ENCODE results near the gene GPR150. TPM values are rescaled to one million over a fixed set of nuclear protein-coding genes. Genes with fewer than 3 reads are reported as not detected.

GPR150 gene
- polyA plus RNA-seq, 2 donors: 0.05 TPM; not detected in 1

DNA sequence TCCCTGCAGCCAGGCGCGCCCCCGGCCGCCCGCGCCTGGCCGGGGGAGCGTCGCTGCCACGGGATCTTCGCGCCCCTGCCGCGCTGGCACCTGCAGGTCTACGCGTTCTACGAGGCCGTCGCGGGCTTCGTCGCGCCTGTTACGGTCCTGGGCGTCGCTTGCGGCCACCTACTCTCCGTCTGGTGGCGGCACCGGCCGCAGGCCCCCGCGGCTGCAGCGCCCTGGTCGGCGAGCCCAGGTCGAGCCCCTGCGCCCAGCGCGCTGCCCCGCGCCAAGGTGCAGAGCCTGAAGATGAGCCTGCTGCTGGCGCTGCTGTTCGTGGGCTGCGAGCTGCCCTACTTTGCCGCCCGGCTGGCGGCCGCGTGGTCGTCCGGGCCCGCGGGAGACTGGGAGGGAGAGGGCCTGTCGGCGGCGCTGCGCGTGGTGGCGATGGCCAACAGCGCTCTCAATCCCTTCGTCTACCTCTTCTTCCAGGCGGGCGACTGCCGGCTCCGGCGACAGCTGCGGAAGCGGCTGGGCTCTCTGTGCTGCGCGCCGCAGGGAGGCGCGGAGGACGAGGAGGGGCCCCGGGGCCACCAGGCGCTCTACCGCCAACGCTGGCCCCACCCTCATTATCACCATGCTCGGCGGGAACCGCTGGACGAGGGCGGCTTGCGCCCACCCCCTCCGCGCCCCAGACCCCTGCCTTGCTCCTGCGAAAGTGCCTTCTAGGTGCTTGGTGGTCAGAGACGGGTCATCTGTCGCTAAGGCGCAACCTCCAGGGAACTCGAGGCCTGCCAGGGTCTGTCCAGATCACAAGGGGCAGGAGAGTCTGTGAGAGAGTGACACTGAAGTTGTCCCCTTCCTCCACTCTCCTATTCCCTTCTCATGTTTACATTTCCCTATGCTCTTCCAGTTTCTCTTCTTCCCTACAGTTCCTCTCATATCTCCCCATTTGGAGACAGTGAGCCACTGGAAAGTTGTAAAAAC, 1.3 kb downstream of the GPR150 start:
- H3K27ac ChIP-seq (ENCODE audit: low read depth in 2 of 2, low read length in 1 of 2): no peak overlapping the region
- H3K4me1 ChIP-seq (ENCODE audit: control insufficient read depth in 2 of 2, insufficient read depth in 2 of 2, low read length in 1 of 2): peaks cover 5 to 6% of the 10 kb centered on the region in 2 donors
- 4% methylated on average over 57 to 92 of the region's 92 CpGs for WGBS, 2 donors
- no peaks in the 10 kb centered on the region for H3K36me3 ChIP-seq (ENCODE audit: control insufficient read depth in 2 of 2, insufficient read depth in 2 of 2, low read length in 1 of 2)
- no peaks in the 10 kb centered on the region for H3K27me3 ChIP-seq (ENCODE audit: control insufficient read depth in 1 of 2, insufficient read depth in 2 of 2, low read length in 2 of 2)
- peak overlapping the region; percentile 48 to 69 for H3K4me3 ChIP-seq (ENCODE audit: low read depth in 1 of 2, low read length in 2 of 2)
- no peaks in the 10 kb centered on the region for H3K9me3 ChIP-seq (ENCODE audit: control insufficient read depth in 2 of 2, insufficient read depth in 1 of 2, low read depth in 1 of 2, low read length in 1 of 2)

DNA sequence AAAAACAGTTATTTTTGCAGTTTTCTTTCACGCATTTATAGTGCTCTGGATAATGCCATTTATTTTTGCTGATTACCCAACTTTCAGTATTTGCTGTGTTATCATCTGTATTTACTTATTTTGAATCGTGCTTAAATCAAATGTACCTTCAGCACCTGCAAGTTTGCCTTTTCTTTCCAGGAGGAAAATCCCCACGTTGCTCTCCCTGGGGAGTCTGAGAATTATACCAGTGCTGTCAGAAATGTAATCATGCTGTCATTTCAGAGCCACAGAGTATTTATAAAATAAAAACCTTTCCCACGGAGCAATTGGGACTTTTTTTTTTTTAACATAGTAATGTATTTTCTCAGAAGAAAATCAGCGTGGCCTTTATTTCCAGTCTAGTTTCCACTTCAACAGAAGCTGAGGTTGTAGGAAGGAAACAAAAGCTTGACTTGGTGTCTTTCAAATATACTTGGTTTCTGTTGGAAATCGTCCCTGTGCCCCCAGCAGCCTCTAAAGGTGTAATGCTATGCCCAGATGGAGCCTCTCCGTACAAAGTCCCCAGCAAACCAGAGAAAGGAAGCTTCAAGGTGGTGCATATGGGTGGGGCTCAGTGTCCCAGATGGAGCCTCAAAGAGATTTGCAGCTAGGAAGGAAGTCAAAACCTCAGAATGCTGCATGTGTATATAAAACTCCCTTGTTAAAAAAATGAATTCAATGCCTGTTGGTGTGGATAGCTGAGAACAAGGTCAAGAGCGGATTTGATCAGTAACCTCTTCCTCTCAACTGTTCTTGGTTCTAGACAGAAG, 2.1 kb downstream of the GPR150 start:
- Histone ChIP-seq H3K4me3 (ENCODE audit: low read depth in 1 of 2, low read length in 2 of 2) (no peak overlapping the region), H3K27ac (ENCODE audit: low read depth in 2 of 2, low read length in 1 of 2) (no peak overlapping the region)
- WGBS, 2 donors: 53 to 68% methylated on average over 8 of the region's 8 CpGs

GRCh38 chr5:95623706-95624105, 3.8 kb downstream of the GPR150 start:
- H3K9me3 ChIP-seq (ENCODE audit: control insufficient read depth in 2 of 2, insufficient read depth in 1 of 2, low read depth in 1 of 2, low read length in 1 of 2): no peaks in the 10 kb centered on the region

More for the DNA sequence above, 2.1 kb downstream of the GPR150 start:
- no peaks in the 10 kb centered on the region for H3K27me3 ChIP-seq (ENCODE audit: control insufficient read depth in 1 of 2, insufficient read depth in 2 of 2, low read length in 2 of 2)
- no peaks in the 10 kb centered on the region for H3K36me3 ChIP-seq (ENCODE audit: control insufficient read depth in 2 of 2, insufficient read depth in 2 of 2, low read length in 1 of 2)
- no peaks in the 10 kb centered on the region for H3K9me3 ChIP-seq (ENCODE audit: control insufficient read depth in 2 of 2, insufficient read depth in 1 of 2, low read depth in 1 of 2, low read length in 1 of 2)
- peaks cover 5 to 6% of the 10 kb centered on the region in 2 donors for H3K4me1 ChIP-seq (ENCODE audit: control insufficient read depth in 2 of 2, insufficient read depth in 2 of 2, low read length in 1 of 2)

DNA sequence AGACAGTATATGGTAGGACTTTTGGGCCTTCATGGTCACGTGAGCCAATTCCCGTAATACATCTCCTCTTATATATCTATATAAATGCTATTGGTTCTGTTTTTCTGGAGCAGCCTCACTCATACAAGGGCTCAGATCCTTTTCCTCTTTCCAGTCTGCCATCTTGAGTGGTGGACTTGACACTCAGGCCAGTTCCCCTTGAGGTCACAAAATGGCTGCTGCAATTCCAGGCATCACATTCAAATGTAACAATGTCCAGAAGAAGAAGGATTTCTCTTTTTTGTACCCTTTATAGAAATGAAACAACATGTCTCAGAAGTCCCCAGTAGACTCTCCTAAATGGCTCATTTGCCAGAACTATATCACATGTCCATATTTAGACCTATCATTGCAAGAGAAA, 4.5 kb downstream of the GPR150 start:
- no peak overlapping the region for H3K4me3 ChIP-seq (ENCODE audit: low read depth in 1 of 2, low read length in 2 of 2)
- 94 to 100% methylated on average over 2 of the region's 2 CpGs for WGBS, 2 donors
- H3K4me1 ChIP-seq (ENCODE audit: control insufficient read depth in 2 of 2, insufficient read depth in 2 of 2, low read length in 1 of 2): peaks cover 5 to 6% of the 10 kb centered on the region in 2 donors
- no peaks in the 10 kb centered on the region for H3K27me3 ChIP-seq (ENCODE audit: control insufficient read depth in 1 of 2, insufficient read depth in 2 of 2, low read length in 2 of 2)
- no peaks in the 10 kb centered on the region for H3K36me3 ChIP-seq (ENCODE audit: control insufficient read depth in 2 of 2, insufficient read depth in 2 of 2, low read length in 1 of 2)
- no peaks in the 10 kb centered on the region for H3K9me3 ChIP-seq (ENCODE audit: control insufficient read depth in 2 of 2, insufficient read depth in 1 of 2, low read depth in 1 of 2, low read length in 1 of 2)
- H3K27ac ChIP-seq (ENCODE audit: low read depth in 2 of 2, low read length in 1 of 2): no peak overlapping the region

More at GRCh38 chr5:95623706-95624105, 3.8 kb downstream of the GPR150 start:
- 90 to 96% methylated on average over 5 of the region's 5 CpGs for WGBS, 2 donors
- H3K4me3 ChIP-seq (ENCODE audit: low read depth in 1 of 2, low read length in 2 of 2): no peak overlapping the region
- no peaks in the 10 kb centered on the region for H3K27me3 ChIP-seq (ENCODE audit: control insufficient read depth in 1 of 2, insufficient read depth in 2 of 2, low read length in 2 of 2)
- no peak overlapping the region for H3K27ac ChIP-seq (ENCODE audit: low read depth in 2 of 2, low read length in 1 of 2)
- no peaks in the 10 kb centered on the region for H3K36me3 ChIP-seq (ENCODE audit: control insufficient read depth in 2 of 2, insufficient read depth in 2 of 2, low read length in 1 of 2)
- H3K4me1 ChIP-seq (ENCODE audit: control insufficient read depth in 2 of 2, insufficient read depth in 2 of 2, low read length in 1 of 2): peaks cover 5 to 6% of the 10 kb centered on the region in 2 donors

- Histone ChIP-seq H3K36me3 (ENCODE audit: control insufficient read depth in 2 of 2, insufficient read depth in 2 of 2, low read length in 1 of 2) (no peaks in the 10 kb centered on the region), H3K9me3 (ENCODE audit: control insufficient read depth in 2 of 2, insufficient read depth in 1 of 2, low read depth in 1 of 2, low read length in 1 of 2) (no peaks in the 10 kb centered on the region), H3K27ac (ENCODE audit: low read depth in 2 of 2, low read length in 1 of 2) (no peak overlapping the region), H3K27me3 (ENCODE audit: control insufficient read depth in 1 of 2, insufficient read depth in 2 of 2, low read length in 2 of 2) (no peaks in the 10 kb centered on the region), H3K4me3 (ENCODE audit: low read depth in 1 of 2, low read length in 2 of 2) (no peak overlapping the region), H3K4me1 (ENCODE audit: control insufficient read depth in 2 of 2, insufficient read depth in 2 of 2, low read length in 1 of 2) (no peaks in the 10 kb centered on the region)
- WGBS, 2 donors: 84 to 92% methylated on average over 1 of the region's 1 CpG
Measured at GRCh38 chr5:95626701-95627100, 6.8 kb downstream of the GPR150 start.

DNA sequence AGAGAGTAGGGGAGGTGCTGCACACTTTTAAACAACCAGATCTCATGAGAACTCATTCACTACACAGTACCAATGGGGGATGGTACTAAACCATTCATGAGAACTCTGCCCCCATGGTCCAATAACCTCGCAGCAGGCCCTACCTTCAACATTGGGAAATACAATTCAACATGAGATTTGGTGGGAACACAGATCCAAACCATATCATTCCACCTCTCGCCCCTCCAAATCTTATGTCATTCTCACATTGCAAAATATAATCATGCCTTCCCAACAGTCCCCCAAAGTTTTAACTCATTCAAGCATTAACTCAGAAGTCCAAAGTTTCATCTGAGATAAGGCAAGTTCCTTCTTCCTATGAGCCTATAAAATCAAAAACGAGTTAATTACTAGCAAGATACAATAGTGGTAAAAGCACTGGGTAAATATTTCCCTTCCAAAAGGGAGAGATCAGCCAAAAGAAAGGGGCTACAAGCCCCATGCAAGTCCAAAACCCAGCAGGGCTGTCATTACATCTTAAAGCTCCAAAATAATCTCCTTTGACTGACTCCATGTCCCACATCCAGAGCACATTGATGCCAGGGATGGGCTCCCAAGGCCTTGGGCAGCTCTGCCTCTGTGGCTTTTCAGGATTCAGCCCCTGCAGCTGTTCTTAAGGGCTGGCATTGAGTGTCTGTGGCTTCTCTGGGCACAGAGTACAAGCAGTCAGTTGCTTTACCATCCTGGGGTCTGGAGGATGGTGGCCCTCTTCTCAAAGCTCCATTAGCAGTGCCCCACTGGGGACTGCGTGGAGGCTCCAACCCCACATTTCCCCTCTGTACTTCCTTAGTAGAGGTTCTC, 8.3 kb downstream of the GPR150 start:
- Histone ChIP-seq H3K27ac (ENCODE audit: low read depth in 2 of 2, low read length in 1 of 2) (no peak overlapping the region), H3K4me3 (ENCODE audit: low read depth in 1 of 2, low read length in 2 of 2) (no peak overlapping the region), H3K36me3 (ENCODE audit: control insufficient read depth in 2 of 2, insufficient read depth in 2 of 2, low read length in 1 of 2) (no peaks in the 10 kb centered on the region), H3K27me3 (ENCODE audit: control insufficient read depth in 1 of 2, insufficient read depth in 2 of 2, low read length in 2 of 2) (no peaks in the 10 kb centered on the region), H3K9me3 (ENCODE audit: control insufficient read depth in 2 of 2, insufficient read depth in 1 of 2, low read depth in 1 of 2, low read length in 1 of 2) (no peaks in the 10 kb centered on the region), H3K4me1 (ENCODE audit: control insufficient read depth in 2 of 2, insufficient read depth in 2 of 2, low read length in 1 of 2) (no peaks in the 10 kb centered on the region)
- 82 to 87% methylated on average over 4 of the region's 4 CpGs for WGBS, 2 donors

DNA sequence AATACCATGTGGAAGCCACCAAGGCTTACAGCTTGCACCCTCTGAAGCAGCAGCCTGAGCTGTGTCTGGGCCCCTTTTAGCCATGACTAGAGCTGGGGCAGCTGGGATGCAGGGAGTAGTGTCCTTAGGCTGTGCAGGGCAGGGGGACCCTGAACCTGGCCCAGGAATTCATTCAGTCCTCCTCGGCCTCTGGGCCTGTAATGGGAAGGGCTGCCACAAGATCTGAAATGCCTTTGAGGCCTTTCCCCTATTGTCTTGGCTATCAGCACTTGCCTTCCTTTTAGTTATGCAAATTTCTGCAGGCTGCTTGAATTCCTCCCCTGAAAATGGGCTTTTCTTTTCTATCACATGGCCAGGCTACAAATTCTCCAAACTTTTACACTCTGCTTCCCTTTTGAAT, 9.0 kb downstream of the GPR150 start:
- H3K36me3 ChIP-seq (ENCODE audit: control insufficient read depth in 2 of 2, insufficient read depth in 2 of 2, low read length in 1 of 2): no peaks in the 10 kb centered on the region
- H3K9me3 ChIP-seq (ENCODE audit: control insufficient read depth in 2 of 2, insufficient read depth in 1 of 2, low read depth in 1 of 2, low read length in 1 of 2): no peaks in the 10 kb centered on the region
- 84 to 85% methylated on average over 1 of the region's 1 CpG for WGBS, 2 donors
- no peaks in the 10 kb centered on the region for H3K27me3 ChIP-seq (ENCODE audit: control insufficient read depth in 1 of 2, insufficient read depth in 2 of 2, low read length in 2 of 2)
- no peak overlapping the region for H3K27ac ChIP-seq (ENCODE audit: low read depth in 2 of 2, low read length in 1 of 2)
- H3K4me1 ChIP-seq (ENCODE audit: control insufficient read depth in 2 of 2, insufficient read depth in 2 of 2, low read length in 1 of 2): no peaks in the 10 kb centered on the region
- H3K4me3 ChIP-seq (ENCODE audit: low read depth in 1 of 2, low read length in 2 of 2): no peak overlapping the region

DNA sequence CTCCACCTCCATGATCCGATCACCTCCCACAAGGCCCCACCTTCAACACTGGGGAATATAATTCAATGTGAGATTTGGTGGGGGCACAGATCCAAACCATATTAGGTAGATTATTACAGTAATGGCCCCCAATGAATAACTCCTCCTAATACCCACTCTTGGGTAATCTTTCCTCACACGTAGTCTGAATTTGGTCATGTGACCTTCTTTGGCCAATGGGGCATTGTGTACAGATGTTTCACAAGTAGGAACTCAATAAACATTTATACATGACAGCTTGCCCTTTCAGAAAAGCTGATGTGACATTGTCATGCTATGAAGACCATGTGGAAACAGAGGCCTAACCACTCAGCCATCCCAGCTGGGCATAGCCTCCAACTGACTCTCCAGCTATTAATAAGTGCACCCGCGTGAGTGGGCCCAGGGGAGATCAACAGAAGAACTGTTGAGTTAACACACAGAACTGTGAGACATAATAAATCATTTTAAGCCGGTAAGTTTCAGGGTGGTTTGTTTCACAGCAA, 10.6 kb downstream of the GPR150 start:
- 96 to 97% methylated on average over 5 of the region's 5 CpGs for WGBS, 2 donors
- no peak overlapping the region for H3K27ac ChIP-seq (ENCODE audit: low read depth in 2 of 2, low read length in 1 of 2)
- no peaks in the 10 kb centered on the region for H3K9me3 ChIP-seq (ENCODE audit: control insufficient read depth in 2 of 2, insufficient read depth in 1 of 2, low read depth in 1 of 2, low read length in 1 of 2)
- no peaks in the 10 kb centered on the region for H3K36me3 ChIP-seq (ENCODE audit: control insufficient read depth in 2 of 2, insufficient read depth in 2 of 2, low read length in 1 of 2)
- H3K27me3 ChIP-seq (ENCODE audit: control insufficient read depth in 1 of 2, insufficient read depth in 2 of 2, low read length in 2 of 2): no peaks in the 10 kb centered on the region
- H3K4me3 ChIP-seq (ENCODE audit: low read depth in 1 of 2, low read length in 2 of 2): no peak overlapping the region
- no peaks in the 10 kb centered on the region for H3K4me1 ChIP-seq (ENCODE audit: control insufficient read depth in 2 of 2, insufficient read depth in 2 of 2, low read length in 1 of 2)

Data from esophagus (tissue), 2 donors.